HepG2 (cell line): Measurements from ENCODE around the gene HACD1. TPM values are rescaled to one million over a fixed set of nuclear protein-coding genes. Genes with fewer than 3 reads are reported as not detected.
A peak's percentile ranks its signal among the peaks of the same experiment; 100 is the strongest.

Source experiments
- ATAC-seq: fragments of 200-7000 bp; cut with Tn5 transposase; 3 replicates; pipeline ENCODE4 v1.9.1; 2020; ENCODE audit warnings: mild to moderate bottlenecking, moderate library complexity
- BruUV-seq: library from RNA; stranded (reverse); fragments of 400-500 nt; replicated peaks from 2 replicates; lab custom pipeline; 2021; lab: Mats Ljungman, UMichigan
- CTCF ChIA-PET: fragments of 300-600 bp; formaldehyde crosslinking; extraction: SDS; loops from one replicate; lab custom pipeline; 2021; ENCODE audit warnings: low total read pairs, inconsistent platforms, low intra/inter-chr PET ratio; lab: Yijun Ruan, JAX
- POLR2A ChIA-PET: fragments of 350-600 bp; sonication (Branson Sonifier 250); formaldehyde crosslinking; loops from one replicate; lab custom pipeline; 2020; ENCODE audit warnings: antibody characterized with exemption, inconsistent platforms; lab: Yijun Ruan, JAX
- DNase-seq: peaks from one replicate; pipeline ENCODE4 v3.0.0-alpha.2; 2015; ENCODE audit warnings: low spot score
- FAIRE-seq: peaks from 3 replicates; lab custom pipeline; 2011; peaks lifted over from hg19 to GRCh38; lab: Jason Lieb, UNC
- H2AFZ ChIP-seq: one replicate; pipeline ENCODE4 v1.6.1; 2011; ENCODE audit warnings: low read length, inconsistent platforms
- H3K27ac ChIP-seq: fragments of 300-600 bp; 3 replicates; pipeline ENCODE4 v1.8.0; 2011; ENCODE audit warnings: mixed run types, mild to moderate bottlenecking, mixed read lengths, low read length, inconsistent platforms; ENCODE audit not compliant: insufficient read depth; ENCODE audit errors: extremely low read length
- H3K27me3 ChIP-seq, 2 experiments: fragments of 200-600 bp in 1 of 2; 2 replicates in 1 of 2; 3 replicates in 1 of 2; pipeline versions ENCODE4 v1.6.0 to v1.8.0; 2011; ENCODE audit warnings: low read length in 2 of 2, mild to moderate bottlenecking in 2 of 2, moderate library complexity in 2 of 2, inconsistent platforms in 1 of 2; ENCODE audit not compliant: insufficient read depth in 2 of 2, control insufficient read depth in 1 of 2
- H3K36me3 ChIP-seq, 2 experiments: fragments of 200-600 bp in 1 of 2; replicated peaks in 1 of 2; 2 replicates in 1 of 2; 3 replicates in 1 of 2; pipeline versions ENCODE4 v1.5.1 to v1.8.0; 2011; ENCODE audit warnings: low read length in 2 of 2, inconsistent platforms in 1 of 2; ENCODE audit not compliant: insufficient read depth in 2 of 2, control insufficient read depth in 1 of 2
- H3K4me1 ChIP-seq: 2 replicates; pipeline ENCODE4 v1.5.1; 2012; ENCODE audit warnings: low read length, inconsistent platforms; ENCODE audit not compliant: insufficient read depth
- H3K4me2 ChIP-seq: 2 replicates; pipeline ENCODE4 v1.6.0; 2011; ENCODE audit warnings: low read depth, low read length, inconsistent platforms
- H3K4me3 ChIP-seq, 3 experiments: fragments of 200-600 bp in 1 of 3; sonication (generic), shearing (Covaris generic) in 1 of 3; replicated peaks in 1 of 3; 2 replicates each; pipeline ENCODE4 v1.5.1; 2011 to 2016; ENCODE audit warnings: low read length in 3 of 3, inconsistent platforms in 2 of 3, low read depth in 2 of 3, mild to moderate bottlenecking in 2 of 3, control low read depth in 1 of 3, mixed read lengths in 1 of 3; ENCODE audit not compliant: insufficient read depth in 1 of 3
- H3K79me2 ChIP-seq: one replicate; pipeline ENCODE4 v1.6.1; 2011; ENCODE audit warnings: low read length, inconsistent platforms; ENCODE audit not compliant: insufficient read depth
- H3K9ac ChIP-seq: 2 replicates; pipeline ENCODE4 v1.6.0; 2011; ENCODE audit warnings: mild to moderate bottlenecking, low read depth, low read length, inconsistent platforms; ENCODE audit not compliant: insufficient read depth
- H3K9me3 ChIP-seq: 2 replicates; pipeline ENCODE4 v1.5.1; 2012; ENCODE audit warnings: mild to moderate bottlenecking, low read length
- H4K20me1 ChIP-seq: 2 replicates; pipeline ENCODE4 v1.6.0; 2011; ENCODE audit warnings: inconsistent platforms, mild to moderate bottlenecking, low read length, moderate library complexity; ENCODE audit not compliant: insufficient read depth
- BCL6 ChIP-seq: IDR thresholded peaks from 2 replicates; pipeline ENCODE4 v1.6.1; 2016; ENCODE audit warnings: missing genetic modification reagents, missing compliant biosample characterization
- CBX5 ChIP-seq: sonication (generic); formaldehyde crosslinking; IDR thresholded peaks from 2 replicates; pipeline ENCODE4 v1.4.0; 2020; ENCODE audit warnings: missing genetic modification reagents, borderline replicate concordance
- HDAC2 ChIP-seq: sonication (generic); formaldehyde crosslinking; IDR thresholded peaks from 2 replicates; pipeline ENCODE4 v1.4.0; 2020; ENCODE audit warnings: missing genetic modification reagents
- POLR2G ChIP-seq: fragments of 200-400 bp; formaldehyde crosslinking; IDR thresholded peaks from 2 replicates; pipeline ENCODE4 v1.6.1; 2018; ENCODE audit warnings: mild to moderate bottlenecking, low read depth, low read length, moderate library complexity
- RARA ChIP-seq: IDR thresholded peaks from 2 replicates; pipeline ENCODE4 v1.6.1; 2016; ENCODE audit warnings: missing genetic modification reagents, missing compliant biosample characterization
- TBL1XR1 ChIP-seq: fragments of 150-350 bp; IDR thresholded peaks from 2 replicates; pipeline ENCODE4 v1.6.1; 2014; ENCODE audit warnings: borderline replicate concordance, low read length; ENCODE audit not compliant: partially characterized antibody
- TGIF2 ChIP-seq: IDR thresholded peaks from 2 replicates; pipeline ENCODE4 v1.6.1; 2016; ENCODE audit warnings: control low read depth, missing compliant biosample characterization
- YY1 ChIP-seq: IDR thresholded peaks from 2 replicates; pipeline ENCODE4 v1.6.1; 2011; ENCODE audit warnings: low read length, low read depth, moderate library complexity, mild to moderate bottlenecking; ENCODE audit not compliant: insufficient read depth, insufficient replicate concordance
- ZBTB21 ChIP-seq: sonication (generic); formaldehyde crosslinking; IDR thresholded peaks from 2 replicates; pipeline ENCODE4 v1.4.0; 2020; ENCODE audit warnings: missing genetic modification reagents
- ZFP90 ChIP-seq: sonication (generic); formaldehyde crosslinking; IDR thresholded peaks from 2 replicates; pipeline ENCODE4 v1.8.0; 2022; ENCODE audit warnings: missing genetic modification reagents, mild to moderate bottlenecking, inconsistent platforms, borderline replicate concordance
- ZNF235 ChIP-seq: sonication (generic); formaldehyde crosslinking; IDR thresholded peaks from 2 replicates; pipeline ENCODE4 v1.8.1; 2023; ENCODE audit warnings: mild to moderate bottlenecking, missing genetic modification reagents, borderline replicate concordance
- ZNF510 ChIP-seq: sonication (generic); formaldehyde crosslinking; IDR thresholded peaks from 2 replicates; pipeline ENCODE4 v1.4.0; 2020; ENCODE audit warnings: low read depth, mild to moderate bottlenecking, missing genetic modification reagents
- ZNF652 ChIP-seq: IDR thresholded peaks from 2 replicates; pipeline ENCODE4 v1.6.1; 2016; ENCODE audit warnings: low read depth, borderline replicate concordance
- WGBS: methylation state at CpG from one replicate; pipeline ENCODE4 v1.1.6; 2017; ENCODE audit warnings: low lambda C conversion rate; 5-methylcytosine and 5-hydroxymethylcytosine counted together
- in situ Hi-C: cut with HindIII; loops from 2 replicates; pipeline ENCODE4 v1.10.0; 2017; ENCODE audit warnings: low pct_unique_long_range_greater_than_20kb; ENCODE audit not compliant: extremely low pct_ligation_motif_present
- intact Hi-C: fragments of 100-400 bp; cut with micrococcal nuclease; formaldehyde crosslinking; loops from one replicate; pipeline ENCODE4 v1.10.0; 2022; ENCODE audit not compliant: unreplicated experiment
- polyA plus RNA-seq, 8 experiments: library from polyadenylated mRNA; depleted of rRNA in 3 of 8; stranded (reverse) in 7 of 8; unstranded in 1 of 8; fragments of >200 nt; fragmentation: Illumina TruSeq in 4 of 8; extraction: Trizol in 4 of 8; gene quantifications; 2 replicates each; pipeline versions ENCODE4 v1.2.1 to v1.2.3, GENCODE V29; 2011 to 2016; ENCODE audit warnings: low read depth in 4 of 8, missing spikeins in 1 of 8, mixed read lengths in 1 of 8; ENCODE audit not compliant: insufficient read depth in 1 of 8
- total RNA-seq, 5 experiments: library from RNA; depleted of rRNA; stranded (reverse); fragments of >200 nt; fragmentation: Illumina TruSeq; extraction: Trizol; gene quantifications; 2 replicates each; pipeline ENCODE4 v1.2.3, GENCODE V29; 2016; ENCODE audit warnings: low read depth in 1 of 5
- TF ChIP-seq, protein P1 (sequence below): sonication (generic); formaldehyde crosslinking; IDR thresholded peaks from 2 replicates; pipeline ENCODE4 v1.4.0; 2020; ENCODE audit warnings: missing genetic modification reagents, mild to moderate bottlenecking, borderline replicate concordance
- TF ChIP-seq, protein P2 (sequence below): sonication (generic); formaldehyde crosslinking; IDR thresholded peaks from 2 replicates; pipeline ENCODE4 v1.8.0; 2022; ENCODE audit warnings: mild to moderate bottlenecking, missing genetic modification reagents, moderate library complexity
- TF ChIP-seq, protein P3 (sequence below): sonication (generic); formaldehyde crosslinking; IDR thresholded peaks from 2 replicates; pipeline ENCODE4 v1.5.0; 2020; ENCODE audit warnings: missing genetic modification reagents

Gene HACD1
- total and polyA plus RNA-seq, 2 of the 13 experiments (the other 11 are each of a cell fraction or from before 2014, with no cell fraction given), result 43.4 to 47.6 TPM

DNA sequence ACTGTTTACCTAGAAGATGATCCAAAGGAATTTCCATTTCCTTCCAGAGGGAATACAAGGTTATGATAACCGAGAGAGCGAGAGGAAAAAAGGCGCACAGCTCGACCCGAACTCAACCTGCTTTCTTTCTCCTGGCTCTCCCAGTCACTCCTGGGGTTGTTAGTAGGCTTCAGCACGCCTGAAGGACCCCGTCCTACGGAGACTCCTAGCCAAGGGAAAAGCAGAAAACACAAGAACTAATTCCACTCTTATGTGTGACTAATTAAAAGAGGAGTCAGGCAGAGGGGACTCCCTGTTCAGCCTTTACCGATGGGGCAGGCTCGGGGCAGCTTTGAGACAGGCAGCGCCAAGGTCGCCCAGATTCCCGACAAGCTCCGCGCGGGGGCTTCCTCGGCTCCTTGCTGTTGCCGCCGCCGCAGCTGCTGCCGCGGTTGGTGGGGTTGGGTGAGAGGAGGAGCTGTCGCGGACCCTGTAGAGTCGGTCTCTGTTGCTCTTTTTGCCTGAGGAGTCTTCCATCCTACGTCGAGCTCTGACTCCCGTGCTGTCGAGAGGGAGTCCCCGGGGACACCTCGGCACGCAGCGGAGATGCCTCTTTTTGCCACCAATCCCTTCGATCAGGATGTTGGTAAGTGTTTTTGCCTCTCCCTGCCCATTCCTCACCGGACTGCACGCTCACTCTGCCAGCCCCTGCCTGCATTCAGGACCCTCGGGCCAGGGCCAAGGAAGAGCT lies 26.7 kb upstream of the HACD1 start, which contains the start of gene STAM (continued):
- TF ChIP-seq ZNF235, result no peak
- peak; percentile 92 for TF ChIP-seq POLR2G
- TF ChIP-seq CBX5 (CRISPR knock-in tag), result no peak; the same call in 1 of the 2 replicates
- peak; percentile 17 for TF ChIP-seq TBL1XR1

DNA sequence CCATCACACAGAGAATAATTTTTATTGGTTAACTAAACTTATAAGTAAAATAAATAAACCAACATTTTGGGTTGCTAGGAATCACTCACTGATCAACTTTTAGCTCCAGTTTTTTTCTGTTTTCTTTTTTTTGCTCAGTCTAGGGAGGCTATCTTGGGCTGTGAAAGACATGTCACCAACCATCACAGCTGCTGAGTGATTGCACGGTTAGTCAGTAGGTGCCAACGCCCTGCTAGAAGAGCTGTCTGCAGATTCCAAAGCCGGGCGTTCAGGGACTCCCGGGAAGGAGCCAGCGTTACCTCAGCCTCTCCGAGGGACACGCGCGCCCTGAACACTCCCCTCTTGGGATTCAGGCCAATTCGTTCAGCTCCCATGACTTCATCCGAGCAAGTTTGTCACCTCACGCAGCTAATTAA lies 26.2 kb upstream of the HACD1 start:
- Histone ChIP-seq H3K36me3 (no peaks in the 10 kb centered on the region), H3K4me2 (peak overlapping the region; percentile 81), H3K9me3 (no peaks in the 10 kb centered on the region), H3K4me1 (peaks cover 44% of the 10 kb centered on the region), H2AFZ (peak overlapping the region; percentile 85), H3K9ac (peak overlapping the region; percentile 96), H3K79me2 (peaks cover 61% of the 10 kb centered on the region), H3K27ac (peak overlapping the region; percentile 98), H3K4me3 (peak overlapping the region; percentile 92 to 96 (median 95)), H4K20me1 (no peaks in the 10 kb centered on the region; the same call in 1 of the 2 replicates), H3K27me3 (no peaks in the 10 kb centered on the region; a peak in 1 of 5 replicates)
- CTCF ChIA-PET, result no interaction called here
- in situ Hi-C loops, result no loop called here
- FAIRE-seq (no peak), ATAC-seq (peak; percentile 79), DNase-seq (peak; percentile 67)
- POLR2A ChIA-PET, result interaction anchor here (0.6 to 3.6 kb wide), 9 partner anchors 9 to 1016 kb away, joined by 3 to 71 read pairs (median 5); partner anchors contain the start of genes ARL5B and HACD1
- WGBS, result 0% methylated on average over 13 of the region's 13 CpGs
- TSS peak; percentile 94 for BruUV-seq
- intact Hi-C loops, result loop anchor here (1.0 to 2.0 kb wide), 2 partner anchors 27 to 28 kb away; partner anchors contain the start of gene HACD1
- 0 out of 2 replicates have a peak, but pooled peaks have one; percentile 20 for TF ChIP-seq TGIF2
- no peak for TF ChIP-seq BCL6
- 0 out of 2 replicates have a peak, but pooled peaks have one; percentile 8 for TF ChIP-seq ZBTB21 (CRISPR knock-in tag)
- TF ChIP-seq ZNF652 (CRISPR knock-in tag), result no peak
- TF ChIP-seq, protein P1, sequence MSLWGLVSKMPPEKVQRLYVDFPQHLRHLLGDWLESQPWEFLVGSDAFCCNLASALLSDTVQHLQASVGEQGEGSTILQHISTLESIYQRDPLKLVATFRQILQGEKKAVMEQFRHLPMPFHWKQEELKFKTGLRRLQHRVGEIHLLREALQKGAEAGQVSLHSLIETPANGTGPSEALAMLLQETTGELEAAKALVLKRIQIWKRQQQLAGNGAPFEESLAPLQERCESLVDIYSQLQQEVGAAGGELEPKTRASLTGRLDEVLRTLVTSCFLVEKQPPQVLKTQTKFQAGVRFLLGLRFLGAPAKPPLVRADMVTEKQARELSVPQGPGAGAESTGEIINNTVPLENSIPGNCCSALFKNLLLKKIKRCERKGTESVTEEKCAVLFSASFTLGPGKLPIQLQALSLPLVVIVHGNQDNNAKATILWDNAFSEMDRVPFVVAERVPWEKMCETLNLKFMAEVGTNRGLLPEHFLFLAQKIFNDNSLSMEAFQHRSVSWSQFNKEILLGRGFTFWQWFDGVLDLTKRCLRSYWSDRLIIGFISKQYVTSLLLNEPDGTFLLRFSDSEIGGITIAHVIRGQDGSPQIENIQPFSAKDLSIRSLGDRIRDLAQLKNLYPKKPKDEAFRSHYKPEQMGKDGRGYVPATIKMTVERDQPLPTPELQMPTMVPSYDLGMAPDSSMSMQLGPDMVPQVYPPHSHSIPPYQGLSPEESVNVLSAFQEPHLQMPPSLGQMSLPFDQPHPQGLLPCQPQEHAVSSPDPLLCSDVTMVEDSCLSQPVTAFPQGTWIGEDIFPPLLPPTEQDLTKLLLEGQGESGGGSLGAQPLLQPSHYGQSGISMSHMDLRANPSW (CRISPR knock-in tag), result 0 out of 2 replicates have a peak, but pooled peaks have one; percentile 9
- TF ChIP-seq HDAC2 (CRISPR knock-in tag), result 0 out of 2 replicates have a peak, but pooled peaks have one; percentile 12
- TF ChIP-seq ZFP90 (CRISPR knock-in tag), result 0 out of 2 replicates have a peak, but pooled peaks have one; percentile 40
- peak; percentile 17 for TF ChIP-seq YY1
- TF ChIP-seq, protein P2, sequence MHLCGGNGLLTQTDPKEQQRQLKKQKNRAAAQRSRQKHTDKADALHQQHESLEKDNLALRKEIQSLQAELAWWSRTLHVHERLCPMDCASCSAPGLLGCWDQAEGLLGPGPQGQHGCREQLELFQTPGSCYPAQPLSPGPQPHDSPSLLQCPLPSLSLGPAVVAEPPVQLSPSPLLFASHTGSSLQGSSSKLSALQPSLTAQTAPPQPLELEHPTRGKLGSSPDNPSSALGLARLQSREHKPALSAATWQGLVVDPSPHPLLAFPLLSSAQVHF (CRISPR knock-in tag), result no peak
- 0 out of 2 replicates have a peak, but pooled peaks have one; percentile 31 for TF ChIP-seq ZNF510 (CRISPR knock-in tag)
- 0 out of 2 replicates have a peak, but pooled peaks have one; percentile 29 for TF ChIP-seq RARA
- TF ChIP-seq, protein P3, sequence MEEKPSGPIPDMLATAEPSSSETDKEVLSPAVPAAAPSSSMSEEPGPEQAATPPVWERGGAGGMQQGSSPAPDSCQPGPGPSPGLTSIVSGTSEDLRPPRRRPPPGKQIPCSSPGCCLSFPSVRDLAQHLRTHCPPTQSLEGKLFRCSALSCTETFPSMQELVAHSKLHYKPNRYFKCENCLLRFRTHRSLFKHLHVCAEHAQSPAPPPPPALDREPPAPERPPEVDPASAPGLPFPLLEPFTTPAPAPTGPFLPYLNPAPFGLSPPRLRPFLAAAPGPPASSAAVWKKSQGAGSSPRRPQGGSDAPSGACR, result no peak
